SK-N-SH (cell line): Measurements from ENCODE around the gene LIMA1. TPM values are rescaled to one million over a fixed set of nuclear protein-coding genes. Genes with fewer than 3 reads are reported as not detected.

Experiments used
- CTCF ChIA-PET: fragments of 300-600, 350-600 bp; formaldehyde crosslinking; extraction: SDS; loops from one replicate; lab custom pipeline; 2021; lab: Yijun Ruan, JAX
- POLR2A ChIA-PET: fragments of 350-600 bp; sonication (Branson Sonifier 250); formaldehyde crosslinking; extraction: SDS; loops from one replicate; lab custom pipeline; 2020; ENCODE audit warnings: antibody characterized with exemption, inconsistent platforms; lab: Yijun Ruan, JAX
- DNase-seq: peaks from one replicate; pipeline ENCODE4 v3.0.0; 2012
- H2AFZ ChIP-seq: fragments of 200-600 bp; sonication (generic); 2 replicates; pipeline ENCODE4 v1.8.1; 2016; ENCODE audit warnings: antibody characterized with exemption, mild to moderate bottlenecking, low read depth
- H3F3A ChIP-seq: fragments of 200-600 bp; sonication (generic); replicated peaks from 2 replicates; pipeline ENCODE3; 2016; ENCODE audit warnings: antibody characterized with exemption, mild to moderate bottlenecking; ENCODE audit not compliant: insufficient read depth
- H3K27ac ChIP-seq, 2 experiments: fragments of 200-500 bp in 1 of 2; fragments of 200-600 bp in 1 of 2; sonication (Bioruptor generic) in 1 of 2; sonication (generic), shearing (Covaris generic) in 1 of 2; 2 replicates each; pipeline versions ENCODE4 v1.5.1 to v1.6.1; 2014 to 2016; ENCODE audit warnings: low read depth in 2 of 2, inconsistent platforms in 1 of 2, low read length in 1 of 2, mild to moderate bottlenecking in 1 of 2, mixed read lengths in 1 of 2
- H3K27me3 ChIP-seq: fragments of 200-600 bp; sonication (generic), shearing (Covaris generic); 2 replicates; pipeline ENCODE4 v1.6.1; 2016; ENCODE audit warnings: mixed run types; ENCODE audit not compliant: insufficient read depth
- H3K36me3 ChIP-seq, 2 experiments: fragments of 200-500 bp in 1 of 2; fragments of 200-600 bp in 1 of 2; sonication (Bioruptor generic) in 1 of 2; sonication (generic) in 1 of 2; replicated peaks in 1 of 2; 2 replicates each; pipeline versions ENCODE3 to v1.5.1; 2014 to 2016; ENCODE audit warnings: low read length in 1 of 2, mild to moderate bottlenecking in 1 of 2; ENCODE audit not compliant: insufficient read depth in 2 of 2, control insufficient read depth in 1 of 2
- H3K4me1 ChIP-seq, 2 experiments: fragments of 200-500 bp in 1 of 2; fragments of 200-600 bp in 1 of 2; sonication (Bioruptor generic) in 1 of 2; sonication (generic), shearing (Covaris generic) in 1 of 2; 2 replicates each; pipeline versions ENCODE4 v1.5.1 to v1.6.1; 2014 to 2016; ENCODE audit warnings: low read depth in 1 of 2, low read length in 1 of 2, mixed run types in 1 of 2; ENCODE audit not compliant: insufficient read depth in 2 of 2, control insufficient read depth in 1 of 2
- H3K4me2 ChIP-seq: fragments of 200-600 bp; sonication (generic), shearing (Covaris generic); 2 replicates; pipeline ENCODE4 v1.6.1; 2017; ENCODE audit warnings: mixed run types
- H3K4me3 ChIP-seq, 2 experiments: fragments of 200-500 bp in 1 of 2; fragments of 200-600 bp in 1 of 2; sonication (Bioruptor generic) in 1 of 2; sonication (generic), shearing (Covaris generic) in 1 of 2; 2 replicates each; pipeline versions ENCODE4 v1.5.1 to v1.8.1; 2014 to 2016; ENCODE audit warnings: low read depth in 2 of 2, inconsistent platforms in 1 of 2, low read length in 1 of 2, mild to moderate bottlenecking in 1 of 2, mixed read lengths in 1 of 2, moderate library complexity in 1 of 2
- H3K79me2 ChIP-seq: fragments of 200-600 bp; sonication (generic); 2 replicates; pipeline ENCODE4 v1.8.1; 2017; ENCODE audit warnings: mild to moderate bottlenecking; ENCODE audit not compliant: insufficient read depth
- H3K9ac ChIP-seq: fragments of 200-600 bp; sonication (generic); 2 replicates; pipeline ENCODE4 v1.6.1; 2017; ENCODE audit warnings: mixed run types
- H3K9me2 ChIP-seq: fragments of 200-600 bp; sonication (generic); 2 replicates; pipeline ENCODE4 v1.6.1; 2017; ENCODE audit warnings: mixed run types
- H3K9me3 ChIP-seq: fragments of 200-600 bp; sonication (generic); 2 replicates; pipeline ENCODE4 v1.6.1; 2017; ENCODE audit warnings: mixed run types, mild to moderate bottlenecking, moderate library complexity
- H4K20me1 ChIP-seq: fragments of 200-600 bp; sonication (generic); 2 replicates; pipeline ENCODE4 v1.6.1; 2017; ENCODE audit warnings: mild to moderate bottlenecking, mixed run types; ENCODE audit not compliant: insufficient read depth
- EP300 ChIP-seq, 2 experiments: IDR thresholded peaks; 2 replicates each; pipeline versions ENCODE4 v1.4.0 to v1.6.1; 2012; ENCODE audit warnings: borderline replicate concordance in 1 of 2, low read depth in 1 of 2, low read length in 1 of 2
- FOXM1 ChIP-seq: IDR thresholded peaks from 2 replicates; pipeline ENCODE4 v1.4.0; 2012; ENCODE audit warnings: low read depth, mild to moderate bottlenecking
- GABPA ChIP-seq: IDR thresholded peaks from 2 replicates; pipeline ENCODE4 v1.4.0; 2012; ENCODE audit warnings: low read depth, mild to moderate bottlenecking
- GATA2 ChIP-seq: sonication (generic); formaldehyde crosslinking; IDR thresholded peaks from 2 replicates; pipeline ENCODE4 v1.5.0; 2020; ENCODE audit warnings: mild to moderate bottlenecking, missing genetic modification reagents
- MEF2A ChIP-seq: IDR thresholded peaks from 2 replicates; pipeline ENCODE4 v1.4.0; 2012; ENCODE audit warnings: low read depth, borderline replicate concordance
- MXI1 ChIP-seq: IDR thresholded peaks from 2 replicates; pipeline ENCODE4 v1.6.1; 2012; ENCODE audit warnings: mild to moderate bottlenecking, low read depth, low read length, improper control_type of control experiment
- RAD21 ChIP-seq: IDR thresholded peaks from 2 replicates; pipeline ENCODE4 v1.6.1; 2012; ENCODE audit warnings: mild to moderate bottlenecking, low read length
- RCOR1 ChIP-seq: fragments of 150-350 bp; IDR thresholded peaks from 2 replicates; pipeline ENCODE4 v1.6.1; 2017; ENCODE audit warnings: antibody characterized with exemption, low read length
- RFX5 ChIP-seq: IDR thresholded peaks from 2 replicates; pipeline ENCODE4 v1.6.1; 2012; ENCODE audit warnings: mild to moderate bottlenecking, improper control_type of control experiment, low read length
- RXRA ChIP-seq: IDR thresholded peaks from 2 replicates; pipeline ENCODE4 v1.4.0; 2012; ENCODE audit warnings: low read depth, mild to moderate bottlenecking, borderline replicate concordance
- SIN3A ChIP-seq: IDR thresholded peaks from 2 replicates; pipeline ENCODE4 v1.6.1; 2012; ENCODE audit warnings: low read depth, mild to moderate bottlenecking, low read length, moderate library complexity, borderline replicate concordance
- TAF1 ChIP-seq: IDR thresholded peaks from 2 replicates; pipeline ENCODE4 v1.6.1; 2012; ENCODE audit warnings: low read depth, mild to moderate bottlenecking, low read length, moderate library complexity, borderline replicate concordance
- TCF12 ChIP-seq: IDR thresholded peaks from 2 replicates; pipeline ENCODE4 v1.4.0; 2012
- TEAD4 ChIP-seq: IDR thresholded peaks from 2 replicates; pipeline ENCODE4 v1.4.0; 2012; ENCODE audit warnings: mild to moderate bottlenecking, borderline replicate concordance; ENCODE audit not compliant: insufficient read depth
- YY1 ChIP-seq: IDR thresholded peaks from 2 replicates; pipeline ENCODE4 v1.4.0; 2012; ENCODE audit warnings: low read depth, mild to moderate bottlenecking
- WGBS: methylation state at CpG from one replicate; pipeline ENCODE4 v1.1.6; 2017; ENCODE audit warnings: low lambda C conversion rate; 5-methylcytosine and 5-hydroxymethylcytosine counted together
- polyA plus RNA-seq, 3 experiments: library from polyadenylated mRNA; depleted of rRNA; stranded (reverse); fragments of >200 nt; gene quantifications; 2 replicates each; pipeline ENCODE4 v1.2.3, GENCODE V29; 2012
- TF ChIP-seq, protein P1 (sequence below): fragments of 200-600 bp; sonication (generic); IDR thresholded peaks from 2 replicates; pipeline ENCODE4 v1.6.1; 2017; ENCODE audit warnings: antibody characterized with exemption, mild to moderate bottlenecking, moderate library complexity
- TF ChIP-seq, protein P2 (sequence below): IDR thresholded peaks from 2 replicates; pipeline ENCODE4 v1.4.0; 2012; ENCODE audit warnings: low read depth, borderline replicate concordance
- TF ChIP-seq, protein P3 (sequence below): IDR thresholded peaks from 2 replicates; pipeline ENCODE4 v1.6.1; 2012; ENCODE audit warnings: mild to moderate bottlenecking, low read depth, low read length, moderate library complexity
- TF ChIP-seq, protein P4 (sequence below): IDR thresholded peaks from 2 replicates; pipeline ENCODE4 v1.4.0; 2012; ENCODE audit warnings: low read depth

LIMA1 gene
- polyA plus RNA-seq, 1 of the 3 experiments (the other 2 are of a cell fraction): 96.6 TPM

DNA sequence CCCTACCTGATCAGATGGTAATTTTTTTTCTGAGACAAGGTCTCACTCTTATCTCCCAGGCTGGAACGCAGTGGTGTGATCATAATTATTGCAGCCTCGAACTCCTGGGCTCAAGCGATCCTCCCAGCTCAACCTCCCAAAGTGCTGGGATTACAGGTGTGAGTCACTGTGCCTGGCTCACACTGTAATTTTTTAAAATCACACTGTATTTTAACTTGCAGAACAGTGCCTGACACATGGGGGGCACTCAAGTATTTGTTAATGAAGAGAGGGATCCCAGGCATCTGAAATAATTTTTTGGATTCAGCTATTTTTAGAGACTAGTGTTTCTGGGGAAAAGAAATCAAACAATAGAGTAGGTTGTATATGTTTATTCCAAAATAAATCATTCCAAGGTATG, 21.7 kb downstream of the LIMA1 start:
- Histone ChIP-seq H3K9me2 (no peaks in the 10 kb centered on the region), H3K4me3 (no peak overlapping the region), H4K20me1 (no peaks in the 10 kb centered on the region)
- WGBS: 84% methylated on average over 3 of the region's 3 CpGs
- TF ChIP-seq EP300 (IDR thresholded peaks at IDR 0.05; ENCODE audit: borderline replicate concordance in 1 of 2, low read depth in 1 of 2, low read length in 1 of 2) (no peak), RAD21 (peak; percentile 28), MXI1 (no peak)
- TF ChIP-seq, protein P1, sequence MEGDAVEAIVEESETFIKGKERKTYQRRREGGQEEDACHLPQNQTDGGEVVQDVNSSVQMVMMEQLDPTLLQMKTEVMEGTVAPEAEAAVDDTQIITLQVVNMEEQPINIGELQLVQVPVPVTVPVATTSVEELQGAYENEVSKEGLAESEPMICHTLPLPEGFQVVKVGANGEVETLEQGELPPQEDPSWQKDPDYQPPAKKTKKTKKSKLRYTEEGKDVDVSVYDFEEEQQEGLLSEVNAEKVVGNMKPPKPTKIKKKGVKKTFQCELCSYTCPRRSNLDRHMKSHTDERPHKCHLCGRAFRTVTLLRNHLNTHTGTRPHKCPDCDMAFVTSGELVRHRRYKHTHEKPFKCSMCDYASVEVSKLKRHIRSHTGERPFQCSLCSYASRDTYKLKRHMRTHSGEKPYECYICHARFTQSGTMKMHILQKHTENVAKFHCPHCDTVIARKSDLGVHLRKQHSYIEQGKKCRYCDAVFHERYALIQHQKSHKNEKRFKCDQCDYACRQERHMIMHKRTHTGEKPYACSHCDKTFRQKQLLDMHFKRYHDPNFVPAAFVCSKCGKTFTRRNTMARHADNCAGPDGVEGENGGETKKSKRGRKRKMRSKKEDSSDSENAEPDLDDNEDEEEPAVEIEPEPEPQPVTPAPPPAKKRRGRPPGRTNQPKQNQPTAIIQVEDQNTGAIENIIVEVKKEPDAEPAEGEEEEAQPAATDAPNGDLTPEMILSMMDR: peak; percentile 22; the same call in 1 of the 2 replicates
- TF ChIP-seq, all 33 proteins: peak for 2
- peaks cover 10% of the 10 kb centered on the region for H3F3A ChIP-seq
- DNase-seq: no peak
- ChIA-PET POLR2A (interaction anchor here (1.5 kb wide), 1 partner anchor 40 kb away, joined by 3 read pairs; no protein-coding TSS in a partner anchor), CTCF (interaction anchor here (1.5 kb wide), 1 partner anchor 22 kb away, joined by 4 read pairs; no protein-coding TSS in a partner anchor)
- H3K27ac ChIP-seq: no peak overlapping the region
- peaks cover 0 to 27% of the 10 kb centered on the region in 2 experiments; a peak in 2 of 4 replicates for H3K4me1 ChIP-seq
- peaks cover 0 to under 1% of the 10 kb centered on the region in 2 experiments for H3K36me3 ChIP-seq
- H3K9ac ChIP-seq: no peak overlapping the region
- no peaks in the 10 kb centered on the region for H3K27me3 ChIP-seq
- no peak overlapping the region for H3K4me2 ChIP-seq
- no peaks in the 10 kb centered on the region for H3K79me2 ChIP-seq
- H3K9me3 ChIP-seq: no peaks in the 10 kb centered on the region
- H2AFZ ChIP-seq: no peak overlapping the region

DNA sequence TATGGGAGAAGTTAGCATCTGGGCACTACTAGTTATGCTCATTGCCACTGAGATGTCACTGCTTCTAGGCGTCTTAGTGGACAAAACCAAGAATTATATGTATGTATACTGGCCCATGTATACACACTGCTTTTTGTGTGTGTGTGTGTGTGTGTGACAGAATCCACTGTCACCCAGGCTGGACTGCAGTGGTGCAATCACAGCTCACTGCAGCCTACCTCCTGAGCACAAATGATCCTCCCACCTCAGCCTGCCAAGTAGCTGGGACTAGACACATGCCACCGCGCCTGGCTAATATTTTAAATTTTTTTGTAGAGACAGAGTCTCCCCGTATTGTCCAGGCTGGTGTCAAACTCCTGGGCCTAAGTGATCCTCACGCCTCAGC, 25.2 kb downstream of the LIMA1 start:
- H3K27me3 ChIP-seq: no peaks in the 10 kb centered on the region
- POLR2A ChIA-PET: no interaction called here
- no peak for DNase-seq
- H3K9ac ChIP-seq: no peak overlapping the region
- H3K9me2 ChIP-seq: no peaks in the 10 kb centered on the region
- H2AFZ ChIP-seq: 0 out of 2 replicates have a peak overlapping the region, but pooled peaks have one; percentile 26
- peaks cover 0 to 3% of the 10 kb centered on the region in 2 experiments for H3K36me3 ChIP-seq
- H3K79me2 ChIP-seq: no peaks in the 10 kb centered on the region
- H3K4me2 ChIP-seq: peak overlapping the region; percentile 54
- peak overlapping the region in 1 of 2 experiments; percentile 51; a peak in 2 of 4 replicates for H3K27ac ChIP-seq
- CTCF ChIA-PET: no interaction called here
- H3K9me3 ChIP-seq: no peaks in the 10 kb centered on the region
- H3F3A ChIP-seq: peaks cover 20% of the 10 kb centered on the region
- no peak overlapping the region for H3K4me3 ChIP-seq
- H3K4me1 ChIP-seq: peaks cover 0 to 27% of the 10 kb centered on the region in 2 experiments; a peak in 2 of 4 replicates
- no peaks in the 10 kb centered on the region for H4K20me1 ChIP-seq
- 85% methylated on average over 5 of the region's 5 CpGs for WGBS
- no peak for TF ChIP-seq SIN3A
- TF ChIP-seq TEAD4: no peak
- no peak for TF ChIP-seq MXI1
- no peak for TF ChIP-seq GATA2 (CRISPR knock-in tag)
- TF ChIP-seq MEF2A: no peak
- no peak for TF ChIP-seq GABPA
- no peak for TF ChIP-seq RFX5
- no peak for TF ChIP-seq TAF1
- TF ChIP-seq, protein P2, sequence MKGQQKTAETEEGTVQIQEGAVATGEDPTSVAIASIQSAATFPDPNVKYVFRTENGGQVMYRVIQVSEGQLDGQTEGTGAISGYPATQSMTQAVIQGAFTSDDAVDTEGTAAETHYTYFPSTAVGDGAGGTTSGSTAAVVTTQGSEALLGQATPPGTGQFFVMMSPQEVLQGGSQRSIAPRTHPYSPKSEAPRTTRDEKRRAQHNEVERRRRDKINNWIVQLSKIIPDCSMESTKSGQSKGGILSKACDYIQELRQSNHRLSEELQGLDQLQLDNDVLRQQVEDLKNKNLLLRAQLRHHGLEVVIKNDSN: no peak
- no peak for TF ChIP-seq RXRA
- TF ChIP-seq YY1: no peak
- no peak for TF ChIP-seq RAD21
- TF ChIP-seq, protein P1: no peak
- TF ChIP-seq, protein P3, sequence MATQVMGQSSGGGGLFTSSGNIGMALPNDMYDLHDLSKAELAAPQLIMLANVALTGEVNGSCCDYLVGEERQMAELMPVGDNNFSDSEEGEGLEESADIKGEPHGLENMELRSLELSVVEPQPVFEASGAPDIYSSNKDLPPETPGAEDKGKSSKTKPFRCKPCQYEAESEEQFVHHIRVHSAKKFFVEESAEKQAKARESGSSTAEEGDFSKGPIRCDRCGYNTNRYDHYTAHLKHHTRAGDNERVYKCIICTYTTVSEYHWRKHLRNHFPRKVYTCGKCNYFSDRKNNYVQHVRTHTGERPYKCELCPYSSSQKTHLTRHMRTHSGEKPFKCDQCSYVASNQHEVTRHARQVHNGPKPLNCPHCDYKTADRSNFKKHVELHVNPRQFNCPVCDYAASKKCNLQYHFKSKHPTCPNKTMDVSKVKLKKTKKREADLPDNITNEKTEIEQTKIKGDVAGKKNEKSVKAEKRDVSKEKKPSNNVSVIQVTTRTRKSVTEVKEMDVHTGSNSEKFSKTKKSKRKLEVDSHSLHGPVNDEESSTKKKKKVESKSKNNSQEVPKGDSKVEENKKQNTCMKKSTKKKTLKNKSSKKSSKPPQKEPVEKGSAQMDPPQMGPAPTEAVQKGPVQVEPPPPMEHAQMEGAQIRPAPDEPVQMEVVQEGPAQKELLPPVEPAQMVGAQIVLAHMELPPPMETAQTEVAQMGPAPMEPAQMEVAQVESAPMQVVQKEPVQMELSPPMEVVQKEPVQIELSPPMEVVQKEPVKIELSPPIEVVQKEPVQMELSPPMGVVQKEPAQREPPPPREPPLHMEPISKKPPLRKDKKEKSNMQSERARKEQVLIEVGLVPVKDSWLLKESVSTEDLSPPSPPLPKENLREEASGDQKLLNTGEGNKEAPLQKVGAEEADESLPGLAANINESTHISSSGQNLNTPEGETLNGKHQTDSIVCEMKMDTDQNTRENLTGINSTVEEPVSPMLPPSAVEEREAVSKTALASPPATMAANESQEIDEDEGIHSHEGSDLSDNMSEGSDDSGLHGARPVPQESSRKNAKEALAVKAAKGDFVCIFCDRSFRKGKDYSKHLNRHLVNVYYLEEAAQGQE: no peak
- TF ChIP-seq, protein P4, sequence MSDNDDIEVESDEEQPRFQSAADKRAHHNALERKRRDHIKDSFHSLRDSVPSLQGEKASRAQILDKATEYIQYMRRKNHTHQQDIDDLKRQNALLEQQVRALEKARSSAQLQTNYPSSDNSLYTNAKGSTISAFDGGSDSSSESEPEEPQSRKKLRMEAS: no peak
- no peak for TF ChIP-seq FOXM1
- no peak for TF ChIP-seq RCOR1
- TF ChIP-seq TCF12: no peak
